IPS DF 6.9 (cell line): ENCODE data around the gene AGO3.

Source experiments
- DNase-seq: peaks from one replicate; pipeline ENCODE4 v3.0.0-alpha.2; 2013; ENCODE audit warnings: low read depth, low spot score
- H3K27ac ChIP-seq: one replicate; pipeline ENCODE4 v1.5.1; 2013; ENCODE audit warnings: low read length, control low read depth
- H3K27me3 ChIP-seq: 2 replicates; pipeline ENCODE4 v1.6.1; 2013; ENCODE audit warnings: mild to moderate bottlenecking, low read length; ENCODE audit not compliant: control insufficient read depth, insufficient read depth
- H3K36me3 ChIP-seq: 2 replicates; pipeline ENCODE4 v1.6.1; 2013; ENCODE audit warnings: low read length; ENCODE audit not compliant: control insufficient read depth, insufficient read depth
- H3K4me1 ChIP-seq: 2 replicates; pipeline ENCODE4 v1.6.1; 2013; ENCODE audit warnings: low read length; ENCODE audit not compliant: control insufficient read depth, insufficient read depth
- H3K4me3 ChIP-seq: 2 replicates; pipeline ENCODE4 v1.5.1; 2013; ENCODE audit warnings: mild to moderate bottlenecking, low read length
- H3K9me3 ChIP-seq: 2 replicates; pipeline ENCODE4 v1.6.1; 2013; ENCODE audit warnings: low read length, inconsistent platforms; ENCODE audit not compliant: control insufficient read depth, insufficient read depth
- WGBS: extraction: QIAGEN DNeasy Blood & Tissue Kit; methylation state at CpG from one replicate; pipeline ENCODE4 v1.1.7; 2013; ENCODE audit warnings: mixed read lengths, missing lambda C conversion rate; ENCODE audit not compliant: insufficient read length, insufficient coverage; 5-methylcytosine and 5-hydroxymethylcytosine counted together

Gene AGO3

GRCh38 chr1:36108314-36108713 lies 177.4 kb downstream of the AGO3 start:
- no CpG with 5 or more reads among the region's 14 CpGs for WGBS
- H3K4me3 ChIP-seq, result no peak overlapping the region
- H3K9me3 ChIP-seq, result no peaks in the 10 kb centered on the region
- no peaks in the 10 kb centered on the region for H3K27me3 ChIP-seq
- no peak for DNase-seq
- H3K36me3 ChIP-seq, result no peaks in the 10 kb centered on the region
- no peaks in the 10 kb centered on the region for H3K4me1 ChIP-seq
- no peak overlapping the region for H3K27ac ChIP-seq

GRCh38 chr1:36109041-36109679 lies 178.3 kb downstream of the AGO3 start:
- WGBS, result no CpG with 5 or more reads among the region's 11 CpGs
- no peaks in the 10 kb centered on the region for H3K27me3 ChIP-seq
- H3K36me3 ChIP-seq, result no peaks in the 10 kb centered on the region
- no peak overlapping the region for H3K27ac ChIP-seq
- DNase-seq, result no peak
- no peaks in the 10 kb centered on the region for H3K4me1 ChIP-seq
- no peak overlapping the region for H3K4me3 ChIP-seq
- no peaks in the 10 kb centered on the region for H3K9me3 ChIP-seq

GRCh38 chr1:36111151-36111550 lies 180.2 kb downstream of the AGO3 start:
- WGBS, result no CpG with 5 or more reads among the region's 4 CpGs
- no peaks in the 10 kb centered on the region for H3K9me3 ChIP-seq
- H3K4me1 ChIP-seq, result no peaks in the 10 kb centered on the region; the same call in 1 of the 2 replicates
- no peak overlapping the region for H3K4me3 ChIP-seq
- no peak for DNase-seq
- H3K27ac ChIP-seq, result no peak overlapping the region
- no peaks in the 10 kb centered on the region for H3K36me3 ChIP-seq
- H3K27me3 ChIP-seq, result no peaks in the 10 kb centered on the region

GRCh38 chr1:36112823-36113222 lies 181.9 kb downstream of the AGO3 start:
- Histone ChIP-seq H3K4me1 (no peaks in the 10 kb centered on the region; the same call in 1 of the 2 replicates), H3K27ac (no peak overlapping the region), H3K36me3 (no peaks in the 10 kb centered on the region), H3K4me3 (no peak overlapping the region), H3K27me3 (no peaks in the 10 kb centered on the region), H3K9me3 (no peaks in the 10 kb centered on the region)
- DNase-seq, result no peak
- no CpG with 5 or more reads among the region's 9 CpGs for WGBS

GRCh38 chr1:36114371-36114770 lies 183.5 kb downstream of the AGO3 start:
- Histone ChIP-seq H3K4me1 (no peaks in the 10 kb centered on the region; the same call in 1 of the 2 replicates), H3K27me3 (no peaks in the 10 kb centered on the region), H3K27ac (no peak overlapping the region), H3K9me3 (no peaks in the 10 kb centered on the region), H3K36me3 (no peaks in the 10 kb centered on the region), H3K4me3 (no peak overlapping the region)
- no CpG with 5 or more reads among the region's 5 CpGs for WGBS
- no peak for DNase-seq

- Histone ChIP-seq H3K9me3 (no peaks in the 10 kb centered on the region), H3K4me1 (no peaks in the 10 kb centered on the region; the same call in 1 of the 2 replicates), H3K27ac (no peak overlapping the region), H3K27me3 (no peaks in the 10 kb centered on the region), H3K4me3 (no peak overlapping the region), H3K36me3 (no peaks in the 10 kb centered on the region)
- no CpG with 5 or more reads among the region's 18 CpGs for WGBS
- DNase-seq, result no peak
Observed at GRCh38 chr1:36115200-36115669, 184.3 kb downstream of the AGO3 start.

GRCh38 chr1:36115931-36116330 lies 185.0 kb downstream of the AGO3 start:
- Histone ChIP-seq H3K27ac (no peak overlapping the region), H3K4me3 (no peak overlapping the region), H3K4me1 (no peaks in the 10 kb centered on the region; the same call in 1 of the 2 replicates), H3K9me3 (no peaks in the 10 kb centered on the region), H3K36me3 (no peaks in the 10 kb centered on the region), H3K27me3 (no peaks in the 10 kb centered on the region)
- no peak for DNase-seq
- no CpG with 5 or more reads among the region's 5 CpGs for WGBS

- Histone ChIP-seq H3K27me3 (no peaks in the 10 kb centered on the region), H3K4me3 (no peak overlapping the region), H3K36me3 (no peaks in the 10 kb centered on the region), H3K9me3 (no peaks in the 10 kb centered on the region), H3K4me1 (no peaks in the 10 kb centered on the region; the same call in 1 of the 2 replicates), H3K27ac (no peak overlapping the region)
- DNase-seq, result no peak
- WGBS, result no CpG with 5 or more reads among the region's 5 CpGs
Observed at GRCh38 chr1:36116901-36117300, 186.0 kb downstream of the AGO3 start.

- H3K4me1 ChIP-seq, result no peaks in the 10 kb centered on the region; the same call in 1 of the 2 replicates
- DNase-seq, result no peak
- no CpG with 5 or more reads among the region's 10 CpGs for WGBS
- H3K9me3 ChIP-seq, result no peaks in the 10 kb centered on the region
- no peak overlapping the region for H3K4me3 ChIP-seq
- no peaks in the 10 kb centered on the region for H3K36me3 ChIP-seq
- no peak overlapping the region for H3K27ac ChIP-seq
- peaks cover 3% of the 10 kb centered on the region; the same call in 1 of the 2 replicates for H3K27me3 ChIP-seq
Observed at GRCh38 chr1:36118447-36119204, 187.7 kb downstream of the AGO3 start.

GRCh38 chr1:36119456-36119855 lies 188.6 kb downstream of the AGO3 start:
- H3K27me3 ChIP-seq, result peaks cover 10% of the 10 kb centered on the region
- no peak overlapping the region for H3K4me3 ChIP-seq
- WGBS, result no CpG with 5 or more reads among the region's 9 CpGs
- H3K4me1 ChIP-seq, result no peaks in the 10 kb centered on the region; the same call in 1 of the 2 replicates
- H3K27ac ChIP-seq, result no peak overlapping the region
- no peaks in the 10 kb centered on the region for H3K36me3 ChIP-seq
- no peak for DNase-seq
- no peaks in the 10 kb centered on the region for H3K9me3 ChIP-seq
